Gastroesophageal sphincter (tissue), 4 donors: ENCODE results near the gene JPH4. TPM values are rescaled to one million over a fixed set of nuclear protein-coding genes. Genes with fewer than 3 reads are reported as not detected.
A peak's percentile ranks its signal among the peaks of the same experiment; 100 is the strongest.

Source experiments
- ATAC-seq: fragments of 150-250 bp; one replicate; pipeline ENCODE4 v1.9.1; 2016; ENCODE audit warnings: mild to moderate bottlenecking, moderate library complexity
- H3K27ac ChIP-seq, 4 donors: fragments of 200-600 bp; sonication (generic) in 3 of 4; 1 replicate in 3 of 4; 2 replicates in 1 of 4; pipeline ENCODE4 v1.5.1; 2016 to 2019
- H3K27me3 ChIP-seq: fragments of 200-600 bp; sonication (generic); one replicate; pipeline ENCODE4 v1.5.1; 2019
- H3K36me3 ChIP-seq, 2 donors: fragments of 200-600 bp; sonication (generic); one replicate each; pipeline ENCODE4 v1.5.1; 2019; ENCODE audit warnings: control low read depth in 1 of 2
- H3K4me1 ChIP-seq, 3 donors: fragments of 200-600 bp; sonication (generic); 1 replicate in 2 of 3; 2 replicates in 1 of 3; pipeline ENCODE4 v1.5.1; 2016 to 2019; ENCODE audit warnings: control low read depth in 2 of 3
- H3K4me3 ChIP-seq, 2 donors: fragments of 200-600 bp; sonication (generic); one replicate each; pipeline ENCODE4 v1.5.1; 2019; ENCODE audit warnings: mild to moderate bottlenecking in 1 of 2, moderate library complexity in 1 of 2
- H3K9me3 ChIP-seq, 3 donors: fragments of 200-600 bp; sonication (generic); one replicate each; pipeline ENCODE4 v1.5.1; 2017 to 2019; ENCODE audit warnings: control low read depth in 2 of 3
- CTCF ChIP-seq, 4 experiments: fragments of 200-600 bp in 2 of 4; fragments of 450-650 bp in 2 of 4; sonication (generic) in 1 of 4; IDR thresholded peaks; one replicate each; pipeline ENCODE4 v1.5.1; 2017 to 2019; ENCODE audit warnings: antibody characterized with exemption in 4 of 4, mild to moderate bottlenecking in 2 of 4, moderate library complexity in 2 of 4
- EP300 ChIP-seq: sonication (generic); formaldehyde crosslinking; IDR thresholded peaks from one replicate; pipeline ENCODE4 v1.6.1; 2017; ENCODE audit warnings: antibody characterized with exemption, mild to moderate bottlenecking
- POLR2A ChIP-seq, 2 donors: fragments of 450-650 bp; IDR thresholded peaks; one replicate each; pipeline ENCODE4 v1.6.1; 2017; ENCODE audit warnings: antibody characterized with exemption in 2 of 2, mild to moderate bottlenecking in 2 of 2, moderate library complexity in 1 of 2
- POLR2AphosphoS5 ChIP-seq: sonication (generic); formaldehyde crosslinking; IDR thresholded peaks from one replicate; pipeline ENCODE4 v1.6.1; 2017; ENCODE audit warnings: antibody characterized with exemption
- WGBS, 2 donors: methylation state at CpG; one replicate each; pipeline ENCODE4 v1.1.5; 2018; ENCODE audit warnings: low coverage in 1 of 2; 5-methylcytosine and 5-hydroxymethylcytosine counted together
- total RNA-seq, 4 donors: library from RNA; depleted of rRNA; stranded (reverse); fragments of >200 nt; gene quantifications; one replicate each; pipeline ENCODE4 v1.1.0, GENCODE V29; 2016

JPH4 gene
- total RNA-seq, 4 donors from 2014 or later = 0.78 to 2.7 (median 1.5) TPM

- H3K36me3 ChIP-seq = no peaks in the 10 kb centered on the region
- H3K27ac ChIP-seq = peak overlapping the region in 1 of 4 donors; percentile 21
- no peak for TF ChIP-seq POLR2AphosphoS5
- peaks cover 74% of the 10 kb centered on the region for H3K27me3 ChIP-seq
- H3K4me3 ChIP-seq = no peak overlapping the region
- H3K4me1 ChIP-seq = peaks cover 0 to 26% (median 17%) of the 10 kb centered on the region in 3 donors
- peak; percentile 60 for ATAC-seq
- H3K9me3 ChIP-seq = no peaks in the 10 kb centered on the region
- 42 to 48% methylated on average over 4 of the region's 4 CpGs for WGBS, 2 donors
Measured at GRCh38 chr14:23572836-23573235, 5.8 kb downstream of the JPH4 start.

GRCh38 chr14:23572524-23572828 is 6.1 kb downstream of the JPH4 start:
- no peak for TF ChIP-seq POLR2A (IDR thresholded peaks at IDR 0.05)
- no peak for TF ChIP-seq EP300
- no peak for TF ChIP-seq CTCF (IDR thresholded peaks at IDR 0.05)
- TF ChIP-seq POLR2AphosphoS5 = no peak
- Histone ChIP-seq H3K4me1 (peaks cover 0 to 25% (median 14%) of the 10 kb centered on the region in 3 donors), H3K27me3 (peaks cover 71% of the 10 kb centered on the region), H3K27ac (peak overlapping the region in 1 of 4 donors; percentile 21), H3K9me3 (no peaks in the 10 kb centered on the region), H3K4me3 (no peak overlapping the region), H3K36me3 (no peaks in the 10 kb centered on the region)
- 20 to 57% methylated on average over 1 to 4 of the region's 4 CpGs for WGBS, 2 donors
- ATAC-seq = no peak

- ATAC-seq = no peak
- H3K4me1 ChIP-seq = peaks cover 0 to 24% (median 9%) of the 10 kb centered on the region in 3 donors
- H3K36me3 ChIP-seq = no peaks in the 10 kb centered on the region
- TF ChIP-seq CTCF (IDR thresholded peaks at IDR 0.05) (no peak), POLR2A (IDR thresholded peaks at IDR 0.05) (no peak), POLR2AphosphoS5 (no peak), EP300 (no peak)
- H3K4me3 ChIP-seq = no peak overlapping the region
- peaks cover 65% of the 10 kb centered on the region for H3K27me3 ChIP-seq
- WGBS, 2 donors = 56 to 62% methylated on average over 7 to 12 of the region's 14 CpGs
- no peak overlapping the region for H3K27ac ChIP-seq
- H3K9me3 ChIP-seq = no peaks in the 10 kb centered on the region
Measured at GRCh38 chr14:23571701-23572523, 6.7 kb downstream of the JPH4 start.

- ATAC-seq = no peak
- Histone ChIP-seq H3K36me3 (no peaks in the 10 kb centered on the region), H3K4me3 (no peak overlapping the region), H3K27ac (no peak overlapping the region), H3K27me3 (peaks cover 55% of the 10 kb centered on the region), H3K9me3 (no peaks in the 10 kb centered on the region), H3K4me1 (peaks cover 0 to 22% (median 0%) of the 10 kb centered on the region in 3 donors)
- 93% methylated on average over 4 of the region's 23 CpGs; no CpG with 5 or more reads in 1 of the 2 donors for WGBS, 2 donors
- TF ChIP-seq EP300 (no peak), POLR2AphosphoS5 (no peak), POLR2A (IDR thresholded peaks at IDR 0.05) (no peak), CTCF (IDR thresholded peaks at IDR 0.05) (no peak)
Measured at GRCh38 chr14:23570806-23571483, 7.6 kb downstream of the JPH4 start.

- 56 to 60% methylated on average over 3 to 5 of the region's 7 CpGs for whole genome bisulfite sequencing, 2 donors
Measured at GRCh38 chr14:23569443-23570151, 9.0 kb downstream of the JPH4 start.

More at GRCh38 chr14:23569443-23570151, 9.0 kb downstream of the JPH4 start:
- no peaks in the 10 kb centered on the region for H3K9me3 ChIP-seq
- H3K4me3 ChIP-seq = no peak overlapping the region
- no peak overlapping the region for H3K27ac ChIP-seq
- H3K4me1 ChIP-seq = peaks cover 0 to 19% (median 0%) of the 10 kb centered on the region in 3 donors
- TF ChIP-seq EP300 (no peak), POLR2A (IDR thresholded peaks at IDR 0.05) (no peak), CTCF (IDR thresholded peaks at IDR 0.05) (no peak), POLR2AphosphoS5 (no peak)
- no peaks in the 10 kb centered on the region for H3K36me3 ChIP-seq
- no peak for ATAC-seq
- peaks cover 42% of the 10 kb centered on the region for H3K27me3 ChIP-seq
